GM12878 (cell line): Measurements from ENCODE around the gene JAML.

Experiments
- EP300 ChIP-seq, 2 experiments: fragments of 150-350 bp in 1 of 2; IDR thresholded peaks; 2 replicates each; pipeline ENCODE4 v1.6.1; 2011 to 2012; ENCODE audit warnings: low read depth in 2 of 2, low read length in 2 of 2, borderline replicate concordance in 1 of 2, improper control_type of control experiment in 1 of 2, inconsistent platforms in 1 of 2; ENCODE audit not compliant: control insufficient read depth in 1 of 2
- FOXK2 ChIP-seq: fragments of 450-650 bp; IDR thresholded peaks from 2 replicates; pipeline ENCODE4 v1.6.1; 2017; ENCODE audit warnings: mild to moderate bottlenecking, moderate library complexity
- JUND ChIP-seq: IDR thresholded peaks from 2 replicates; pipeline ENCODE4 v1.6.1; 2012; ENCODE audit warnings: low read depth, mild to moderate bottlenecking, low read length, improper control_type of control experiment, moderate library complexity
- NRF1 ChIP-seq: conservative IDR thresholded peaks from 2 replicates; pipeline ENCODE4 v1.6.1; 2011; ENCODE audit warnings: mild to moderate bottlenecking, low read depth, low read length, improper control_type of control experiment
- RAD21 ChIP-seq: IDR thresholded peaks from 2 replicates; pipeline ENCODE4 v1.6.1; 2011; ENCODE audit warnings: mild to moderate bottlenecking, low read depth, low read length, moderate library complexity; ENCODE audit not compliant: insufficient read depth
- SUZ12 ChIP-seq: fragments of 200-600 bp; sonication (generic); IDR thresholded peaks from one replicate; pipeline ENCODE4 v1.6.1; 2018; ENCODE audit warnings: antibody characterized with exemption, mild to moderate bottlenecking; ENCODE audit not compliant: unreplicated experiment
- TF ChIP-seq, protein P1 (sequence below), 3 experiments: IDR thresholded peaks in 2 of 3; conservative IDR thresholded peaks in 1 of 3; 2 replicates each; pipeline ENCODE4 v1.5.1; 2011; ENCODE audit warnings: low read depth in 3 of 3, low read length in 3 of 3, mild to moderate bottlenecking in 3 of 3, control low read depth in 2 of 3, moderate library complexity in 2 of 3, inconsistent platforms in 1 of 3, mixed read lengths in 1 of 3; ENCODE audit not compliant: control insufficient read depth in 2 of 3, insufficient read depth in 1 of 3; ENCODE audit errors: extremely low read depth in 1 of 3
- TF ChIP-seq, protein P2 (sequence below): IDR thresholded peaks from 2 replicates; pipeline ENCODE4 v1.6.1; 2011; ENCODE audit warnings: low read depth, low read length, improper control_type of control experiment, borderline replicate concordance

DNA sequence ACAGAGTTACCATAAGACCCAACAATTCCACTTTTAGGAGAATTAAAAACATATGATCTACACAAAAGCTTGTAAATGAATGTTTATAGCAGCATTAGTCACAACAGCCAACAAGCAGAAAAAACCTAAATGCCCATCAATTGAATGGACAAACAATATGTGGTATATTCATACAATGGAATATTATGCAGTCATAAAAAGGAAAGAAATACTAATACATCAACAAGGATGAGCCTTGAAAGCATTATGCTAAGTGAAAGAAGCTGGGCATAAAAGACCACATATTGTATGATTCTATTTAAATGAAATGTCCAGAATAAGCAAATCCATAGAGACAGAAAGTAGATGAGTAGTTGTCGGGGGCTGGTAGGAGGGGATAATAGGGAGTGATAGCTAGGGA is 34.3 kb upstream of the JAML start:
- TF ChIP-seq JUND (no peak), EP300 (IDR thresholded peaks at IDR 0.05; ENCODE audit: borderline replicate concordance in 1 of 2, control insufficient read depth in 1 of 2, low read depth in 2 of 2, low read length in 2 of 2) (no peak), FOXK2 (no peak), SUZ12 (no peak), RAD21 (no peak), NRF1 (no peak)
- TF ChIP-seq, protein P1, sequence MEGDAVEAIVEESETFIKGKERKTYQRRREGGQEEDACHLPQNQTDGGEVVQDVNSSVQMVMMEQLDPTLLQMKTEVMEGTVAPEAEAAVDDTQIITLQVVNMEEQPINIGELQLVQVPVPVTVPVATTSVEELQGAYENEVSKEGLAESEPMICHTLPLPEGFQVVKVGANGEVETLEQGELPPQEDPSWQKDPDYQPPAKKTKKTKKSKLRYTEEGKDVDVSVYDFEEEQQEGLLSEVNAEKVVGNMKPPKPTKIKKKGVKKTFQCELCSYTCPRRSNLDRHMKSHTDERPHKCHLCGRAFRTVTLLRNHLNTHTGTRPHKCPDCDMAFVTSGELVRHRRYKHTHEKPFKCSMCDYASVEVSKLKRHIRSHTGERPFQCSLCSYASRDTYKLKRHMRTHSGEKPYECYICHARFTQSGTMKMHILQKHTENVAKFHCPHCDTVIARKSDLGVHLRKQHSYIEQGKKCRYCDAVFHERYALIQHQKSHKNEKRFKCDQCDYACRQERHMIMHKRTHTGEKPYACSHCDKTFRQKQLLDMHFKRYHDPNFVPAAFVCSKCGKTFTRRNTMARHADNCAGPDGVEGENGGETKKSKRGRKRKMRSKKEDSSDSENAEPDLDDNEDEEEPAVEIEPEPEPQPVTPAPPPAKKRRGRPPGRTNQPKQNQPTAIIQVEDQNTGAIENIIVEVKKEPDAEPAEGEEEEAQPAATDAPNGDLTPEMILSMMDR (IDR thresholded peaks at IDR 0.05 in 2 of 3, conservative IDR thresholded peaks at IDR 0.05 in 1 of 3; ENCODE audit: control insufficient read depth in 2 of 3, extremely low read depth in 1 of 3, insufficient read depth in 1 of 3, low read depth in 3 of 3, low read length in 3 of 3): no peak
- TF ChIP-seq, protein P2, sequence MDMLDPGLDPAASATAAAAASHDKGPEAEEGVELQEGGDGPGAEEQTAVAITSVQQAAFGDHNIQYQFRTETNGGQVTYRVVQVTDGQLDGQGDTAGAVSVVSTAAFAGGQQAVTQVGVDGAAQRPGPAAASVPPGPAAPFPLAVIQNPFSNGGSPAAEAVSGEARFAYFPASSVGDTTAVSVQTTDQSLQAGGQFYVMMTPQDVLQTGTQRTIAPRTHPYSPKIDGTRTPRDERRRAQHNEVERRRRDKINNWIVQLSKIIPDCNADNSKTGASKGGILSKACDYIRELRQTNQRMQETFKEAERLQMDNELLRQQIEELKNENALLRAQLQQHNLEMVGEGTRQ: no peak
